Stimulated activated naive CD8-positive, alpha-beta T cell treated with anti-CD3 and anti-CD28 coated beads, Interleukin-15, amount 100 ng/mL, for 72 hours (primary cell): ENCODE measurements around the gene STEAP2.
"Not testable (repeated sequence)": the region's sequence is repeated elsewhere in the genome, so short reads cannot be mapped to it uniquely, and the experiment has no call there.

Source experiments
- ATAC-seq: fragments of 150-1000 bp; cut with Tn5 transposase; 2 replicates; pipeline ENCODE4 v1.10.0; 2021; ENCODE audit warnings: mild to moderate bottlenecking, moderate library complexity
- DNase-seq, 2 donors: peaks; one replicate each; pipeline ENCODE4 v3.0.0; 2021 to 2022
- H3K27ac Mint-ChIP-seq, 2 donors: one replicate each; pipeline ENCODE4 v1.8.0; 2022; ENCODE audit warnings: mild to moderate bottlenecking in 2 of 2, mixed read lengths in 2 of 2, moderate library complexity in 2 of 2
- H3K27me3 Mint-ChIP-seq: one replicate; pipeline ENCODE4 v1.8.0; 2022; ENCODE audit warnings: mixed read lengths
- H3K4me1 Mint-ChIP-seq: one replicate; pipeline ENCODE4 v1.8.0; 2022; ENCODE audit warnings: mild to moderate bottlenecking, mixed read lengths
- H3K4me3 Mint-ChIP-seq, 2 donors: one replicate each; pipeline ENCODE4 v1.8.0; 2022; ENCODE audit warnings: mild to moderate bottlenecking in 2 of 2, mixed read lengths in 2 of 2, moderate library complexity in 1 of 2
- H3K9me3 Mint-ChIP-seq, 2 donors: one replicate each; pipeline ENCODE4 v1.8.0; 2022; ENCODE audit warnings: mixed read lengths in 2 of 2

Gene STEAP2

DNA sequence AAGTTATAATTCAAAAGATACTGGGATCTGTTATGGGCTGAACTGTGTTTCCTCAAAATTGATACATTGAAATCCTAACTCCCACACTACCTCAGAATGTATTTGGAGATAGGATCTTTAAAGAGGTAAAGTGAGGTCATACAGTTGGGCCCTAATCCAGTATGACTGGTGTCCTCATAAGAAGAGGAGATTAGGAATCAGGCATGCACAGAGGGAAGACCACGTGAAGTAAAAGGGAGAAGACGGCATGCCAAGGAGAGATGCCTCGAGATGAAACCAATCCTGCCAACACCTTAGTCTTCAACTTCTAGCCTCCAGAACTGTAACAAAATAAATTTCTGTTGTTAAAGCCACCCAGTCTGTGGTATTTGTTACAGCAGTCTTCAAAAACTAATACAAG lies 27.5 kb downstream of the STEAP2 start:
- ATAC-seq (no peak), DNase-seq (no peak)
- peaks cover 7% of the 10 kb centered on the region for H3K4me1 Mint-ChIP-seq
- no peak overlapping the region for H3K27ac Mint-ChIP-seq
- H3K4me3 Mint-ChIP-seq: no peak overlapping the region
- no peaks in the 10 kb centered on the region for H3K9me3 Mint-ChIP-seq
- peaks cover 8% of the 10 kb centered on the region for H3K27me3 Mint-ChIP-seq

DNA sequence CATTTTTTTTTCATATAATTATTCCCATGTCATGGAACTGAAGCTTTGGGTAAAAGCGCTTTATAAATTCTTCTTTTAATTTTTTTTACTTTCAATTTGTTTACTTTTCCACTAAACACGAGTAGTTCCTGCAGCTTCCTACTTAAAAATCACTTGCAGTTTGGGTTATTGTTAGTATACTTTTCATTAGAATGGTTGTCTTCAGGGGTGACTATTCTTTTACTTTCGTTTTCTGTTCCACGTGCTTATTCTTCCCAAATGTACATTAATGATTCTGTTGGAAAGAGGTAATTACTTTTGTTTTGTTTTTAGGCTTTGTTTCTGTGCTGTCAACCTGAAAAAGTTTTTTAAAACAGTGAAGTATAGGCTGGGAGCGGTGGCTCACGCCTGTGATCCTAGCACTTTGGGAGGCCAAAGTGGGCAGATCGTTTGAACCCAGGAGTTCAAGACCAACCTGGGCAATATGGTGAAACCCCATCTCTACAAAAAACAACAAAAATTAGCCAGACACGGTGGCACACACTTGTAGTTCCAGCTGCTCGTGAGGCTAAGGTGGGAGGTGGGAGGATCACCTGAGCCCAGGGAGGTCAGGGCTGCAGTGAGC lies 28.2 kb downstream of the STEAP2 start:
- H3K27me3 Mint-ChIP-seq: peaks cover 15% of the 10 kb centered on the region
- ATAC-seq (no peak), DNase-seq (no peak)
- H3K9me3 Mint-ChIP-seq: no peaks in the 10 kb centered on the region
- H3K4me1 Mint-ChIP-seq: peaks cover 14% of the 10 kb centered on the region
- no peak overlapping the region for H3K27ac Mint-ChIP-seq
- no peak overlapping the region for H3K4me3 Mint-ChIP-seq

DNA sequence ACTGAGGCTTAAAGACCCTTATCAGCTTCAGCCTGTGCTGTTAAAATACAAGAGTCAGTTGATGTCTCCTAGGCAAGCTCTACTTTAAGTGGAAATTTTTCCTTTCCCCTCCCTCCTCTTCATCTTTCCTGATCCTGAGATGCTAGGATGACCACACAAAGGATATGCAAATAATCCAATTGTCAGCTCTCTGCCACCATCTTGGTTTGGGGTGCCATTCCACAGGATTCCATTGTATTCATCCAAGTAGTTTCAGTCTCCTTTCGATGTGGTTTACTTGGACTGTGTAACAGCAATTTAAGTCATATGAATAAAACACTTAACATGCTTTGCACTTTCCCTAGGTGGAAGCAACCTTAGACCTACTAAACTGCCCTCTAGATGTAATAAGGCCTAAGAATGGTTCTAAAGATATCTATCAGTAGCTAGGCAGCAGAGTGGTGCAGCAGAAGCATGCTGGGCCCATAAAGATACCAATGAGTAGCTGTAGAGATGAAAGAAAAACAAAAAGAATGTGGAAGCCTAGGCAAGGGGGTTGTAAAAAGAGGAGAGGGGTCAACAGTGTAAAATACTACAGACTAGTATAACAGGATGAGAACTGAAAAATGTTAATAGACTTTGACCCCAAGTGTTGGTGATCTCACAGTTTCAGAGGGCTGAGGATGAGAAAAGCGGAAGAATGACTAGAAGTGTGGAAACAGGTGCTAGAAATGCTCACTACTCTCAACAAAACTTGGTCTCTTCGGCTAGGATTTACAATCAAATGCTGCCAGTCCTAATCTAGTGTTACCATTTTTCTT lies 31.0 kb downstream of the STEAP2 start:
- H3K4me3 Mint-ChIP-seq: no peak overlapping the region
- H3K4me1 Mint-ChIP-seq: peaks cover 28% of the 10 kb centered on the region
- ATAC-seq: no peak
- H3K27me3 Mint-ChIP-seq: peaks cover 39% of the 10 kb centered on the region
- no peaks in the 10 kb centered on the region for H3K9me3 Mint-ChIP-seq
- DNase-seq: no peak
- no peak overlapping the region for H3K27ac Mint-ChIP-seq

DNA sequence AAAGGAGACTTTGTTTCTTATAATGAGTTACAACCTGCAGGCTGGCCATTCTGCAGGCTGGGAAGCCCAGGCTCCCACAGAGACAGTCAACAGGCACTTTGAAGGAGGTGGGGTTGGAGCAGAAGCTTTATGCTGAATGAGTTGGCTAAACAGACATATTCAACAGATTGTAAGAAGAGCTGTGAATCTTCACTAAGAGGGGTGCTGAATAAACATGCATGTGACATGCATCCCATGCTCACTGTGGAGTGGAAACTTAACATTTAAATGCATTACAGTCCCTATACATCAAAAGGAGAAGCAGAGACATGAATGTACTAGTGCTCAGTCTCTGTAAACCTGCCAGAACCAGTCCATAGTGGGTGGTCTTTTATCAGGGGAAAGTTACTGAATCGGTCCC lies 32.0 kb downstream of the STEAP2 start:
- H3K9me3 Mint-ChIP-seq: no peaks in the 10 kb centered on the region

DNA sequence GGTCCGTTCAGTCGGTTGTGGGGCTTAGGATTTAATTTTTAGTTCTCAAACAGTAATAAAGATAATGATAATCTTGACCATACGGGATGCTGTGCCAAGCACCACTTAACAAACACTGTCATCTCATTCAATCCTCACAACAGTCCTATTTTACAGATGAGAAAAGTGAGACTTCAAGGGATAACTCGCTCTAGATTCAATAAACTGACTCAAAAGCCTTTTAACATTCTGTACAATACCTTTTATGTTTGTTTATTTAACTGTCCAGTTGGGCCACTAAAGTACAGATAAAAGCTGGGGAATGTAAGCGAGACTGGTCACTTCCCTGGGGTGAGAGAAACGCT lies 33.0 kb downstream of the STEAP2 start:
- DNase-seq (no peak), ATAC-seq (peak; percentile 1)
- H3K4me1 Mint-ChIP-seq: peaks cover 28% of the 10 kb centered on the region
- H3K27ac Mint-ChIP-seq: no peak overlapping the region
- H3K27me3 Mint-ChIP-seq: peaks cover 48% of the 10 kb centered on the region
- no peaks in the 10 kb centered on the region for H3K9me3 Mint-ChIP-seq
- H3K4me3 Mint-ChIP-seq: peak overlapping the region; percentile 90

More for the DNA sequence above, 32.0 kb downstream of the STEAP2 start:
- peak overlapping the region in 1 of 2 donors; percentile 90 for H3K4me3 Mint-ChIP-seq
- H3K27ac Mint-ChIP-seq: no peak overlapping the region
- peaks cover 28% of the 10 kb centered on the region for H3K4me1 Mint-ChIP-seq
- DNase-seq: no peak
- H3K27me3 Mint-ChIP-seq: peaks cover 39% of the 10 kb centered on the region
- no peak for ATAC-seq

DNA sequence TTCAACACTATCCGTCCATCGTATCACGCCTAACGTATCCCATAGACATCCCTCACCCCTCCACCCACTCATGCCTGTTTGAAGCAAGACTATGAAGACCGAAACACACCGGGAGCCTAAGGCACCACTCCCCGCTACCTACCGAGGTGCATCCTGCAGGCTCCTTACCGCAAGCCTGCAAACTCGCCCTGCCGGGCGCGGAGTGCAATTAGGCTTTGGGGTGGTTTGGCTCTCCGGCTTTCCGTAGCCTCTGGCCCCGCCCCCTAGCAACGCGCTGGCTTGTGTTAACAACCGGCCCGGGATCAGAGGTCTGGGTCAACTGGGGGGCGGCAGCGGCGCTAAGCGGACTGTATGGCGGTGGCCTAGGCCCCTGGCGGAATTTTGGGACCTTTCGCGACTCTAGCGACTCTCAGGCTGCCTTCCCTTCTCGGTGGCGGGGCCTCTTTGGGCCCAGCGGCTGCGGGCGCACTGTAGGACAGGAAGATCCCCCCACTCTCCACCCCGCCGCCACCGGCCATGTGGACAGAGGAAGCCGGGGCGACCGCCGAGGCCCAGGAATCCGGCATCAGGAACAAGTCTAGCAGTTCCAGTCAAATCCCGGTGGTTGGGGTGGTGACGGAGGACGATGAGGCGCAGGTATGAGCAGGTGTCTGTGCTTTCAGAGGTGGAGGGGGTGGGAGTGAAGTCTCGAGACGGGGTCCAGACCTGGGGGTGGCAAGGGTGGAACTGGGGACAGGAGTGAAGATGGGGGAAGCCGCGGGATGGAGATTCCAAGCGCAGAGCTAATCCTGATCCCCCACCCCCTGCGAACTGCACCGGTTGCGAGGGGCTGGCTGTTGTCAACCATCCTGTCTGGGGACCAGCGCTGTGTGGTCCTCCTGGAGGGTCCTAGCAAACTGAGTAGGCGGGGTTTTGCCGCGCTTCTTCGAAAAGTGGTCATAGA lies 33.6 kb downstream of the STEAP2 start, which contains the start of gene CFAP69:
TSS of gene CFAP69 (plus strand) at position 266 of the 943 bp plus-strand sequence. CDS start at position 517, 251 bp downstream.
- peaks cover 28% of the 10 kb centered on the region for H3K4me1 Mint-ChIP-seq
- peak within 1 kb of the TSS; percentile 69 to 93 for H3K27ac Mint-ChIP-seq
- peak; percentile 95 for ATAC-seq
- no peaks in the 10 kb centered on the region for H3K9me3 Mint-ChIP-seq
- H3K4me3 Mint-ChIP-seq: peak within 1 kb of the TSS; percentile 90
- peaks cover 50% of the 10 kb centered on the region for H3K27me3 Mint-ChIP-seq
- peak; percentile 82 to 88 for DNase-seq

DNA sequence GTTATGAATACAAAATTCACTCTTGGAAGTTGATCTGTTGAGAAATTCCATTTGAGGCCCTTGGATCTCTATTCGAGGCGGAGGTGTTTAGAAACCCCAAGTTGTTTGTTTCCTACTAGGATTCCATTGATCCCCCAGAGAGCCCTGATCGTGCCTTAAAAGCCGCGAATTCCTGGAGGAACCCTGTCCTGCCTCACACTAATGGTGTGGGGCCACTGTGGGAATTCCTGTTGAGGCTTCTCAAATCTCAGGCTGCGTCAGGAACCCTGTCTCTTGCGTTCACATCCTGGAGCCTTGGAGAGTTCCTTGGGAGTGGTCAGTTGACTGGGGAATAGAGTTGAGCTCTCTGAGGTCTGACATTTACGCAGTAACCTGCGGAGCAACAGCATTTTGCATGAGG lies 34.6 kb downstream of the STEAP2 start:
- H3K4me3 Mint-ChIP-seq: peak overlapping the region; percentile 90
- no peak overlapping the region for H3K27ac Mint-ChIP-seq
- H3K27me3 Mint-ChIP-seq: peaks cover 57% of the 10 kb centered on the region
- ATAC-seq (no peak), DNase-seq (no peak)
- H3K9me3 Mint-ChIP-seq: no peaks in the 10 kb centered on the region
- peaks cover 28% of the 10 kb centered on the region for H3K4me1 Mint-ChIP-seq

DNA sequence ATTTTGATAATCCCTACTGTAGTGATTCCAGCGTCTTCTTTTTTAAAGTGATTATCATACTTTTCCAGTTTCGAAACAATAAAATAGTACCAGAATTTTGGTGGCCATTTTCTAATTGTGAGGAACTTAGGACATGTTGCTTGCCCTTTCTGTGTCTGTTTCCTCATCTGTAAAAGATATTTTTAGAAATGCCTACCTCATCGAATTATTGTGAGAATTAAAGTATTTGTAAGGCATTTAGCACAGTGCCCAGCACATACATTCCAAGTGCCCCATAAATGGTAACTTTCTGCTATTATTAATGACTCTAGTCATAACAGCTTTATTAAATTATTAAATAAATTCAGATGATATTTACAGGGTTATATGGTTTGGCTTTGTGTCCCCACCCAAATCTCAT lies 37.2 kb downstream of the STEAP2 start:
- ATAC-seq (no peak), DNase-seq (no peak)
- Mint-ChIP-seq H3K27me3 (peaks cover 60% of the 10 kb centered on the region), H3K27ac (no peak overlapping the region), H3K4me1 (peaks cover 24% of the 10 kb centered on the region), H3K9me3 (no peaks in the 10 kb centered on the region), H3K4me3 (no peak overlapping the region)

DNA sequence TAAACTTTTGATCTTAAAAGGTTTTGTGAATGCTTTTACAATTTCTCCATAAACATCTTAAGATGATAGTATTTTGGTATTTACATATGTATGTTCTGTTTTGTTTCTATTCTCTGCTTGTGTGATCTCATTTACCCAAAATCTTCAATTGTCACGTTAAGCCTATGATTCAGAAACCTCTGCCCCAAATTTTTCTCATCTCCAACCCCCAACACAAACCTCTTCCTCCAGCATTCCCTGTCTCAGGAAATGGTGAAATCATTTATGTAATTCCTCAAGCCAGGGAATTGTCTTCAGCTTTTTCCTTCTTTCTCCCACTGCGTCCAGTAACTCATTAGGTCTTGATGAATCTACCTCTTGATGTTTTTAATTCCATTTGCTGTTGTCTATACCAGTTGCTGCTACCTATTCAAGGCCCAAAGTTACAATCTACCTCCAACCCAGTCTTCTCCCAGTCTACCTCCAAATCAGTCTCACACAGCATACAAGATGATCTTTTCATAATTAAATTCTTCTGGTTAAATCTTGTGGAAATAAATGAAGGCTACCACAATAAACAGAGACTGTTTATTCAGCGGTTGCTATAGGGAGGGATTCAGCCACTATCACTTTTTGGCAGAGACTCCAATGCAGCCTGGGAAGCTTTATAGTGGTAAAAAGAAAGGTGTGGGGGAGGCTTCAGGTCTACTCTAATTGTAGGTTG lies 39.2 kb downstream of the STEAP2 start:
- Mint-ChIP-seq H3K4me1 (peaks cover 6% of the 10 kb centered on the region), H3K27ac (no peak overlapping the region), H3K9me3 (peaks cover 0 to 3% of the 10 kb centered on the region in 2 donors), H3K27me3 (peaks cover 55% of the 10 kb centered on the region), H3K4me3 (no peak overlapping the region)
- ATAC-seq (no peak), DNase-seq (no peak)

DNA sequence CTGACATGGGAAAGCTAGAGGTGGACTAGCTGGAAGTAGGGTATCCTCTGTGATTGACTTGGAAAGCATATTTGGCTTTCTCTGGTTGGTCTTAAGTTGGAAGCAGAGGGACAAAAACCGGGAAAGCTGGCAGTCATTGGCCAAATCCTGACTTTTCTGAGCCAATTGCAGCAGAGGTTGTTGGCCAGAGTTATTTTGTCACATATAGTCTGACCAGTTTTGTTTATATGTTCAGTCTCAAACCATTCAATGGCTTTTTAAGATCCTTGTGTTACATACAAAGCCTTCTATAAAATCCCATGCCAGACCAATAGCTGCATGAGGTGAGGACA lies 39.7 kb downstream of the STEAP2 start:
- no peak overlapping the region for H3K4me3 Mint-ChIP-seq
- H3K9me3 Mint-ChIP-seq: peaks cover 0 to 7% of the 10 kb centered on the region in 2 donors
- H3K27ac Mint-ChIP-seq: no peak overlapping the region
- H3K27me3 Mint-ChIP-seq: peaks cover 55% of the 10 kb centered on the region
- peaks cover under 1% of the 10 kb centered on the region for H3K4me1 Mint-ChIP-seq
- ATAC-seq (no peak), DNase-seq (no peak)

DNA sequence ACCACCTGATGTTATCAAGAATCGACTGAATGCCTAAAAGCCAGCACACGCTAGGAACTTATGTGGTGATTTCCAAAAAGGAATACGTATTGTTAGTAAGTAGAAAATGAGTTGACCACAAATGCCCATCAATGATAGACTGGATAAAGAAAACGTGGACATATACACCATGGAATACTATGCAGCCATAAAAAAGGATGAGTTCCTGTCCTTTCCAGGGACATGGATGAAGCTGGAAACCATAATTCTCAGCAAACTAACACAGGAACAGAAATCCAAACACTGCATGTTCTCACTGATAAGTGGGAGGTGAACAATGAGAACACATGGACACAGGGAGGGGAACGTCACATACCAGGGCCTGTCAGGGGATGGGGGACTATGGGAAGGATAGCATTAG lies 44.5 kb downstream of the STEAP2 start:
- H3K9me3 Mint-ChIP-seq, H3K27ac Mint-ChIP-seq, H3K4me1 Mint-ChIP-seq, H3K4me3 Mint-ChIP-seq, DNase-seq, ATAC-seq: not testable (repeated sequence)
- peaks cover 34% of the 10 kb centered on the region for H3K27me3 Mint-ChIP-seq

DNA sequence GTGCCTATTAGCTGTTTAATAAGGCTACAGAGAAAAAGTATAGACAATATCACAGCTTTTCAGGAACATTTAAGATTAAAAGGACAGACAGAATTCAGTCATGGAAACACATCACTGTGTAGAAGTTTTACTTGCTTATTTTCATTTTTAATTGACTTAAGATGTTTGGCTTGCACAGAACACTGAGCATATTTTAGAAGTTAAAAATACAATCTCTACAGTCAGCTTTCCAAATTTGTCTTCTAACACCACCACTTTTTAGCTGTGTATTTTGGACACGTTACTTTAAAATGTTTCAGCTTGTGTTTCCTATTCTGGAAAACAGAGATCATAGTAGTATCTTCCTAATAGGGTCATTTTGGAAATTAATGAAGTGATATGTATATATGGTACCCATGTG lies 45.2 kb downstream of the STEAP2 start:
- H3K4me3 Mint-ChIP-seq: no peak overlapping the region
- H3K27ac Mint-ChIP-seq: no peak overlapping the region
- peaks cover 0 to 7% of the 10 kb centered on the region in 2 donors for H3K9me3 Mint-ChIP-seq
- H3K27me3 Mint-ChIP-seq: peaks cover 38% of the 10 kb centered on the region
- no peaks in the 10 kb centered on the region for H3K4me1 Mint-ChIP-seq
- ATAC-seq (no peak), DNase-seq (no peak)

DNA sequence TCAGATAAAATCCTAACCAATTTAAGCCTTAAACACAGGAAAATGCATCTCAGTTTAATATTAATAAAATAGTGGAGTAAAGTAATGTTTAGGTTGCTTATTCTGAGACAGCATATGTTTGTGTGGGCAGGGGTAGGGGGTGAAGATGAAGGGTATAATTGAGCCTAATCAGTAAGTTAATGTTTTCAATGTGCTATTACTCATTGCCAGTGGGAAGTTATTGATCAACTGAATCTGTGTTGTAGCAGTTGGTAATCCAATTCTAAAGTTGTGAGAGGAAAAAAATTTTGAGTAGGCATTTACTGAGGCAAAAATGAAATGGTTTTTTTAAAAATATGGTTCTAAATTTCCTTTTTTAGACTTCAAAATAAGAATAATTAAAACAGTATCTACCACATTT lies 49.9 kb downstream of the STEAP2 start:
- Mint-ChIP-seq H3K4me3 (no peak overlapping the region), H3K27me3 (peaks cover 13% of the 10 kb centered on the region), H3K27ac (no peak overlapping the region), H3K9me3 (no peaks in the 10 kb centered on the region), H3K4me1 (no peaks in the 10 kb centered on the region)
- ATAC-seq (no peak), DNase-seq (no peak)

DNA sequence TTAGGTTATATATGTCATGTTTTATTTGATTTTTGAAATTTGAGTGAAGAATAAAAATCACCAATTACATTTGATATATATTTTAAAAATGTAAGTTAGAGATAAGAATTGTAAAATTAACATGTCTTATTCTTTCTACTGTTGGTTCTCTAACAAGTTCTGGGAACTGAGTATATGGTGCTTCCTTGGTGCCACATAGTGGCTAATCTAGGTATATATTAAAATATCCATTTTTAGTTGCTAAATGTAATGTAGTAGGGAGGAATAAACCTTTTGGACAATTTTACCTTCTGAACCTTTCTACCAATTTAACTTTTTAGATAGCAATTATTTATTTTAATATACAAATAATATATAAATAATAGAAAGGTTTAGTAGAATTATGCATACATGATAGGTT lies 50.9 kb downstream of the STEAP2 start:
- H3K4me3 Mint-ChIP-seq: no peak overlapping the region
- peaks cover 13% of the 10 kb centered on the region for H3K27me3 Mint-ChIP-seq
- no peak overlapping the region for H3K27ac Mint-ChIP-seq
- no peak for DNase-seq
- H3K4me1 Mint-ChIP-seq: no peaks in the 10 kb centered on the region
- ATAC-seq: peak; percentile 70
- no peaks in the 10 kb centered on the region for H3K9me3 Mint-ChIP-seq

DNA sequence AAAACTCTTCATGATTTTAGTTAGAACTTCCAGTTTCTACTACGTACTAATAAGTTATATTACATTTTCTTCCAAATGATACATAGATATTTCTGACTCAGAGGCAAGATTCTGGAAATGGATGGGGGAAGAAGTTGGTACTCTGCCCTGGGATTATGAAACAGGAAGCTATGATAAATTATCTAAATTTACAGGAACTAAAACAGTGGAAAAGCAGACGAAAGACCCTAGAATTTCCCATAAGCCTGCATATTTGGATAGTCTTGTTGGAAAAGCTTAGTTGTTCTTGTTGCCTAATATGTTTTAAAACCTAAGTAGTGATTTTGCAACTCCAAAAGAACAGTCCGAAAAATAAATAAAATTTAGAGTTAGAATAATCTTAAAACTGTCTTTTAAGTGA lies 55.3 kb downstream of the STEAP2 start:
- Mint-ChIP-seq H3K9me3 (no peaks in the 10 kb centered on the region), H3K27ac (no peak overlapping the region), H3K27me3 (no peaks in the 10 kb centered on the region), H3K4me1 (no peaks in the 10 kb centered on the region), H3K4me3 (no peak overlapping the region)
- ATAC-seq (no peak), DNase-seq (no peak)
